GM23248 (cell line): ENCODE data around the gene SLAMF1.

Experiments used
- EZH2 ChIP-seq: fragments of 200-600 bp; sonication (generic); IDR thresholded peaks from 2 replicates; pipeline ENCODE4 v1.6.1; 2018; ENCODE audit warnings: antibody characterized with exemption, mild to moderate bottlenecking; ENCODE audit not compliant: insufficient read depth, poor library complexity, severe bottlenecking
- EZH2phosphoT487 ChIP-seq: fragments of 200-600 bp; sonication (generic); IDR thresholded peaks from 2 replicates; pipeline ENCODE4 v1.6.1; 2018; ENCODE audit warnings: antibody characterized with exemption, moderate library complexity, mild to moderate bottlenecking, low read depth; ENCODE audit not compliant: insufficient read depth

DNA sequence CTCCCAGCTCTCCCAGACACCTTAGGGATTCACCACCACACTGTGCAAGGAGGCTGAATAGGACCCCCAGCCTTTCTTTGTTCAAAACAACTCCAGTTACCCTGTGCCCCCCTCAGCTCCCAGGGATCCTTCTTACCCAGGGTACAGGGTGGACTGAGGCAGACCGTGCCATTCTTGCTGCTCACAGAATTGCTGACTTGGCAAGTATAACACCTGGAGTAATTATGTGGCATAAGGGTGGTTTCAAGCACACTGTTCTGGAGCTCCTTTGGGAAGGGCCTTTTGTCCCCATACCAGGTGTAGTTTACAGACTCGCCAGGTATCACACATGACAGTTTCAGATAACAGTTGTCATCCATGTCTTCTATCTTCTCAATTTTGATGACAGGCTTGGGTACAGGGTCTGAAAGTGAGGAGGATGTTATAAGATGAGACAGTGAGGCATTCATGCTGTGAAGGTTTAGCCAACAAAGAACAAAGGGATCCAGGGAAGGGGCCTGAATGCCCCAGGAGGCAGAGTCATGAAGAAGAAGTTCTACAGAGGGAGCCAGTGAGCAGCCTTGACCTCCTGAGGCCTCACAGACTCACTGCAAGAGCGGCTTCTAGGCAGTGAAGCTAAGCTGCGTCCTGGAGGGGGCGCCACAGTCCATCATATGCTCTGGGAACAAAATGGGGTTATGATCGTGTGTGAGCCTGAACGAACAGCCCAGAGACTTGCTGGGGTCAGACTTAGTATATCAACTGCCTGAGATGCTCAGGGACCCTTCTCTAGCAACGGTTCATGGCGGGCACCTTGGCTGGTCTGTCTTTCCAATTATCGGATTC lies 34.4 kb upstream of the SLAMF1 start:
- TF ChIP-seq EZH2, result no peak
- no peak for TF ChIP-seq EZH2phosphoT487
